Effector memory CD4-positive, alpha-beta T cell (primary cell): ENCODE data around the gene SDHC.

ENCODE experiments used
- DNase-seq, 3 donors: peaks; one replicate each; pipeline ENCODE4 v3.0.0-alpha.2; 2020
- H3K27ac ChIP-seq: 2 replicates; pipeline ENCODE4 v1.7.0; 2013; ENCODE audit warnings: mild to moderate bottlenecking, low read length, moderate library complexity; ENCODE audit not compliant: insufficient read depth, poor library complexity, severe bottlenecking
- H3K27me3 ChIP-seq: replicated peaks from 2 replicates; pipeline ENCODE4 v1.7.0; 2013; ENCODE audit warnings: mild to moderate bottlenecking, low read length; ENCODE audit not compliant: insufficient read depth, control insufficient read depth, poor library complexity, severe bottlenecking
- H3K36me3 ChIP-seq: 2 replicates; pipeline ENCODE4 v1.7.0; 2013; ENCODE audit warnings: mild to moderate bottlenecking, low read length, moderate library complexity; ENCODE audit not compliant: control insufficient read depth, insufficient read depth
- H3K4me1 ChIP-seq: 2 replicates; pipeline ENCODE4 v1.7.0; 2013; ENCODE audit warnings: low read length, mild to moderate bottlenecking; ENCODE audit not compliant: control insufficient read depth, insufficient read depth, poor library complexity, severe bottlenecking
- H3K4me3 ChIP-seq: 2 replicates; pipeline ENCODE4 v1.7.0; 2013; ENCODE audit warnings: low read length, low read depth, mild to moderate bottlenecking; ENCODE audit not compliant: insufficient read depth, poor library complexity, severe bottlenecking
- H3K9me3 ChIP-seq: 2 replicates; pipeline ENCODE4 v1.7.0; 2013; ENCODE audit warnings: mild to moderate bottlenecking, low read length, moderate library complexity; ENCODE audit not compliant: control insufficient read depth
- total RNA-seq, 3 donors: gene quantifications; one replicate each; lab custom pipeline; 2026; lab: John Stamatoyannopoulos, UW

SDHC gene, protein sequence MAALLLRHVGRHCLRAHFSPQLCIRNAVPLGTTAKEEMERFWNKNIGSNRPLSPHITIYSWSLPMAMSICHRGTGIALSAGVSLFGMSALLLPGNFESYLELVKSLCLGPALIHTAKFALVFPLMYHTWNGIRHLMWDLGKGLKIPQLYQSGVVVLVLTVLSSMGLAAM
- total RNA-seq, result 12.4 to 15.7 (median 13.5) reads per million in 3 donors

DNA sequence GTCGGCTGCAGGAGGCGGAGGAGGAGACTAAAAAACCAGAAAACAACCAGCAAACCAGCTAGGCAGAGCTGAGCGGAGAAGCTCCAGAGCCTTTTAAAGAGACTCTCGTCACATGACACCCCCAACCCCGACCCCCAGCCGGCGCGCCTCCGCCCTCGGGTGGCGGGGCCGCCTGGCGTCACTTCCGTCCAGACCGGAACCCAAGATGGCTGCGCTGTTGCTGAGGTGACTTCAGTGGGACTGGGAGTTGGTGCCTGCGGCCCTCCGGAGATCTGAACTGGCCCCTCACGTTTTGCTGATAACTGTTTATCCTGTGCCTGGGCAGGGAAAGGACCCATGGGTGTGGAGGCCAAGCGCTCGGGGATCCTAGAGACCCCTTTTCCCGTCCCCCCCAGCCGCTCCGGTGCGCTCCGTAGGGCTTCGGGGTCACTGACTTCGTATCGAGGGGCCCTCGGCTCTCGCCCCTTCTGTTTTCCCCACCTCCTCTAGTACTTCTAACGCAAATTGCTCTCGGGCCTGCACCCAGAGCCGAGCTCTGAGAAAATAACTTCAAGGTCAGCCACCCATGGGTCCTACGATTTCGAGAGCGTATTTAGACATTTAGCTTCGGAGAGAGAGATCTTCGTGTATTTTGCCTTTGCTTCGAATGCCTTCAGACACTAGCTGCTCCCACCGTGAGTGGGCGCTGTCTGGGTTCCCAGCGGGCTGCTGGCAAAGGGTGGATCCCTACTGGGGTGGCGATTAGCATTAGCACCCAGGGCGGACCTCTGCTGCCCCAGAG, at the start of gene SDHC:
Gene SDHC, plus strand, starts transcription at position 181 of the 781 bp plus-strand sequence. Its CDS starts 25 bp downstream, at position 206.
- H3K4me3 ChIP-seq, result peak within 1 kb of the TSS; percentile 79
- H3K9me3 ChIP-seq, result no peaks in the 10 kb centered on the region
- peak within 1 kb of the TSS; percentile 89 for H3K27ac ChIP-seq
- H3K27me3 ChIP-seq, result no peaks in the 10 kb centered on the region
- H3K36me3 ChIP-seq, result no peaks in the 10 kb centered on the region
- peak; percentile 83 to 86 (median 86) for DNase-seq
- H3K4me1 ChIP-seq, result peaks cover 14% of the 10 kb centered on the region

DNA sequence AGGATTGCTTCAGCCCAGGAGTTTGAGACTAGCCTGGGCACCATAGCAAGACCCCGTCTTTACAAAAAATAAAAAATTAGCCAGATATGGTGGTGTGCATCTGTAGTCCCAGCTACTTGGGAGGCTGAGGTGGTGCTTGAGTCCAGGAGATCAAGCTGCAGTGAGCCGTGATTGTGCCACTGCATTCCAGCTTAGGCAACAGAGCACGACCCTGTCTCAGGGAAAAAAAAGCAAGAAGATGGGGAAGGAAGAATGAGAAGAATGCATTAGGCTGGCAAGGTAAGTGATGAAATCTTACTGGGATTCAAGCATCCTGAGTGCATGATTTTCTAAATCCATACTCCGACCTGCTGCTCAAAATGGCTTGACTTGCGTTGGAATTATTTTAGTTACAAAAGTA, 48.9 kb upstream of the SDHC start:
- Histone ChIP-seq H3K4me1 (no peaks in the 10 kb centered on the region), H3K27me3 (peaks cover 3% of the 10 kb centered on the region), H3K27ac (no peak overlapping the region), H3K36me3 (no peaks in the 10 kb centered on the region), H3K9me3 (no peaks in the 10 kb centered on the region), H3K4me3 (no peak overlapping the region)
- DNase-seq, result no peak

DNA sequence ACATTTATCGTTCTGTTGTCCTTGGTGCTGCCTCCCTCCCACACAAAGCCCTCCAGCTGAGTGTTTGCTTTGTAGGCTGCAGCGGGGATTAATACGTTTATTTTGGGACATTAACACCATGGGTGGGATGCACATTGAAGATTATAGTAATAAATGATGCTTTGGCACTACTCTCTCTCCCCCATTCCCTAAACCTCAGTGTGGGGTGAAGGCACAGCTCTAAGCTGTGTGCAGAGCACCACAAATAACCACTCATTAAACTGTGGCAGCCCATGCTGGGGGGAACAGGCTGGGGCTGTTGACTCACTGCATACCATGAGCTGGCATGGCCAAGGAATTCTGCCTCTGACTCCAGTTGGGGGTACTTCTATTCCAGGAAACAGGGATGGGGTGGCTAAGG, 48.0 kb upstream of the SDHC start:
- Histone ChIP-seq H3K9me3 (no peaks in the 10 kb centered on the region), H3K36me3 (no peaks in the 10 kb centered on the region), H3K4me3 (no peak overlapping the region), H3K27me3 (no peaks in the 10 kb centered on the region), H3K27ac (no peak overlapping the region), H3K4me1 (no peaks in the 10 kb centered on the region)
- no peak for DNase-seq

DNA sequence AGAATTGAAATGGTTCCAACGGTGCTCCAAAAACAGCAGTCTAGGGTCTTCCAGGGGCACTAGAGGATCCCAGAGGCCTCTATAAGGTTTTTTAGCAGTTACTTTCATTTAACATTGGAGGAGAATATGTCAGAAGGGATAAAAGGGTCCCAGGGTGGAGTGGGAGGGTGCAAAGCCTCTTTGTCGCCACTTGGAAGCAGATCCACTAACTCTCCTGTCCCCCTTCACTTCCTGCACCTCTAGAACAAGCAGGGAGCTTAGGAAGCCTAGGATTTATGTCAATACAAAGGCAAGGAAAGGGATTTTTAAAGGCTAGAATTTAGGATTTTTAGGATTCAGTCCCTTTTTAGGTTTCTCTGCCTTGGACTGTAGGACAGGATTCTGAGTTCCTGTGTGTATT, 47.3 kb upstream of the SDHC start:
- no peak for DNase-seq
- Histone ChIP-seq H3K4me3 (no peak overlapping the region), H3K27me3 (no peaks in the 10 kb centered on the region), H3K27ac (no peak overlapping the region), H3K4me1 (no peaks in the 10 kb centered on the region), H3K36me3 (no peaks in the 10 kb centered on the region), H3K9me3 (no peaks in the 10 kb centered on the region)

GRCh38 chr1:161267321-161267720, 46.9 kb upstream of the SDHC start:
- no peaks in the 10 kb centered on the region for H3K36me3 ChIP-seq
- no peaks in the 10 kb centered on the region for H3K27me3 ChIP-seq
- H3K4me3 ChIP-seq, result no peak overlapping the region
- no peak for DNase-seq
- H3K27ac ChIP-seq, result no peak overlapping the region
- H3K4me1 ChIP-seq, result no peaks in the 10 kb centered on the region
- H3K9me3 ChIP-seq, result no peaks in the 10 kb centered on the region

DNA sequence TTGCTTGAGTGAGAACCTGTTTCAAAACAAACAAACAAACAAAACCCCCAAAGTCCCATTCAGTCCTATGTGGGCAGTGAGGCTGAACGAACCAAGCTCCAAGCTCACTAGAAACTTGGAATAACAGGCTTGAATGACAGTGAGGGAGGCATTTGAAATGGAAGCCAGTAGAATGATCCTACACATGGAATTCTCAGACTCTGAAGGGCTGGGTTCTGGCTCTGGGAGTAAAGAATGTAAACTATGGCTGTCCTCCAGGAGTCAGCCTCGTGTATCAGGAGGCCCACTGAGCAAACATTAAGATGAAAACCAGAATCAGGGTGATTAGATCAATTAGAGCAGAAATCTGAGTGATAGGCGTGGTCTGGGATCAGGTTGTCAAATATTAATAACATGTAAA, 40.8 kb upstream of the SDHC start:
- Histone ChIP-seq H3K4me1 (no peaks in the 10 kb centered on the region), H3K9me3 (no peaks in the 10 kb centered on the region), H3K27me3 (no peaks in the 10 kb centered on the region), H3K4me3 (no peak overlapping the region), H3K27ac (no peak overlapping the region), H3K36me3 (no peaks in the 10 kb centered on the region)
- DNase-seq, result no peak

GRCh38 chr1:161274874-161275273, 39.3 kb upstream of the SDHC start:
- no peak for DNase-seq
- Histone ChIP-seq H3K9me3 (no peaks in the 10 kb centered on the region), H3K4me3 (no peak overlapping the region), H3K4me1 (no peaks in the 10 kb centered on the region), H3K27me3 (no peaks in the 10 kb centered on the region), H3K27ac (no peak overlapping the region), H3K36me3 (no peaks in the 10 kb centered on the region)

- Histone ChIP-seq H3K36me3 (no peaks in the 10 kb centered on the region), H3K27me3 (no peaks in the 10 kb centered on the region), H3K9me3 (no peaks in the 10 kb centered on the region), H3K4me3 (no peak overlapping the region), H3K4me1 (no peaks in the 10 kb centered on the region), H3K27ac (no peak overlapping the region)
- no peak for DNase-seq
These were observed 31.2 kb upstream of the SDHC start for GRCh38 chr1:161282991-161283390.

- H3K4me1 ChIP-seq, result no peaks in the 10 kb centered on the region
- no peak overlapping the region for H3K4me3 ChIP-seq
These were observed 29.1 kb upstream of the SDHC start for GRCh38 chr1:161285113-161285512.

GRCh38 chr1:161285521-161285920, 28.7 kb upstream of the SDHC start:
- Histone ChIP-seq H3K4me3 (no peak overlapping the region), H3K27me3 (no peaks in the 10 kb centered on the region), H3K4me1 (no peaks in the 10 kb centered on the region), H3K9me3 (no peaks in the 10 kb centered on the region), H3K36me3 (no peaks in the 10 kb centered on the region), H3K27ac (no peak overlapping the region)
- no peak for DNase-seq

More at GRCh38 chr1:161285113-161285512, 29.1 kb upstream of the SDHC start:
- Histone ChIP-seq H3K27ac (no peak overlapping the region), H3K27me3 (no peaks in the 10 kb centered on the region), H3K36me3 (no peaks in the 10 kb centered on the region), H3K9me3 (no peaks in the 10 kb centered on the region)
- no peak for DNase-seq
